GM19043 (cell line): ENCODE measurements around the gene ZNF512.
A peak's percentile ranks its signal among the peaks of the same experiment; 100 is the strongest.
"Not testable (repeated sequence)": the region's sequence is repeated elsewhere in the genome, so short reads cannot be mapped to it uniquely, and the experiment has no call there.

ENCODE experiments used
- ATAC-seq: cut with Tn5 transposase; IDR thresholded peaks from one replicate; pipeline ENCODE4 v1.9.1; 2021; ENCODE audit warnings: low read depth; ENCODE audit not compliant: unreplicated experiment

ZNF512 gene

GRCh38 chr2:27582695-27583389 is at the start of gene ZNF512:
TSS of gene ZNF512 (plus strand) at chr2:27583042. CDS start at chr2:27583113, 71 bp downstream.
- peak; percentile 88 for ATAC-seq

GRCh38 chr2:27537287-27537686 is 45.6 kb upstream of the ZNF512 start:
- ATAC-seq, result no peak

- not testable (repeated sequence) for ATAC-seq
These were observed 43.9 kb upstream of the ZNF512 start for GRCh38 chr2:27538839-27539450.

- ATAC-seq, result not testable (repeated sequence)
These were observed 43.2 kb upstream of the ZNF512 start for GRCh38 chr2:27539649-27540048.

GRCh38 chr2:27544143-27544821 is 38.6 kb upstream of the ZNF512 start:
- ATAC-seq, result no peak

GRCh38 chr2:27545348-27546141 is 37.3 kb upstream of the ZNF512 start:
- ATAC-seq, result no peak

- no peak for ATAC-seq
These were observed 33.5 kb upstream of the ZNF512 start for GRCh38 chr2:27549303-27549702.

GRCh38 chr2:27551514-27551913 is 31.3 kb upstream of the ZNF512 start:
- no peak for ATAC-seq

- no peak for ATAC-seq
These were observed 29.9 kb upstream of the ZNF512 start for GRCh38 chr2:27552941-27553340.

- ATAC-seq, result not testable (repeated sequence)
These were observed 28.4 kb upstream of the ZNF512 start for GRCh38 chr2:27554451-27554850.

- no peak for ATAC-seq
These were observed 23.6 kb upstream of the ZNF512 start for GRCh38 chr2:27559228-27559627.

GRCh38 chr2:27561060-27561459 is 21.8 kb upstream of the ZNF512 start:
- ATAC-seq, result no peak

GRCh38 chr2:27566628-27567027 is 16.2 kb upstream of the ZNF512 start:
- ATAC-seq, result no peak

GRCh38 chr2:27569398-27569797 is 13.4 kb upstream of the ZNF512 start:
- no peak for ATAC-seq

- no peak for ATAC-seq
These were observed 11.6 kb upstream of the ZNF512 start for GRCh38 chr2:27571197-27571596.

- ATAC-seq, result no peak
These were observed 11.2 kb upstream of the ZNF512 start for GRCh38 chr2:27571681-27572080.

GRCh38 chr2:27572439-27572838 is 10.4 kb upstream of the ZNF512 start:
- no peak for ATAC-seq

GRCh38 chr2:27572998-27573429 is 9.8 kb upstream of the ZNF512 start:
- no peak for ATAC-seq

GRCh38 chr2:27573452-27573851 is 9.4 kb upstream of the ZNF512 start:
- no peak for ATAC-seq

- no peak for ATAC-seq
These were observed 1.3 kb upstream of the ZNF512 start for GRCh38 chr2:27581417-27582128.
